Breast epithelium (tissue), 3 donors: ENCODE measurements around the gene MMP15.

Experiments
- CTCF ChIP-seq, 3 donors: fragments of 450-650 bp; IDR thresholded peaks; one replicate each; pipeline ENCODE4 v1.5.1; 2016 to 2017; ENCODE audit warnings: antibody characterized with exemption in 3 of 3, mild to moderate bottlenecking in 3 of 3, moderate library complexity in 3 of 3
- POLR2A ChIP-seq: fragments of 450-650 bp; IDR thresholded peaks from one replicate; pipeline ENCODE4 v1.6.1; 2016; ENCODE audit warnings: antibody characterized with exemption, mild to moderate bottlenecking, moderate library complexity
- POLR2AphosphoS5 ChIP-seq, 3 donors: sonication (generic); formaldehyde crosslinking; IDR thresholded peaks; one replicate each; pipeline ENCODE4 v1.6.1; 2017; ENCODE audit warnings: antibody characterized with exemption in 3 of 3

GRCh38 chr16:58027916-58028455 is 2.4 kb downstream of the MMP15 start:
- no peak for TF ChIP-seq CTCF (IDR thresholded peaks at IDR 0.05)
- TF ChIP-seq POLR2AphosphoS5 (IDR thresholded peaks at IDR 0.05): no peak
- TF ChIP-seq POLR2A: no peak
